Measurements from ENCODE around the gene TMEM109. TPM values are rescaled to one million over a fixed set of nuclear protein-coding genes. Genes with fewer than 3 reads are reported as not detected.
A peak's percentile ranks its signal among the peaks of the same experiment; 100 is the strongest.

Gene TMEM109
- total and polyA plus RNA-seq, 2 of the 13 experiments (the other 11 are each of a cell fraction or from before 2014, with no cell fraction given), result 7.7 to 18.0 TPM

DNA sequence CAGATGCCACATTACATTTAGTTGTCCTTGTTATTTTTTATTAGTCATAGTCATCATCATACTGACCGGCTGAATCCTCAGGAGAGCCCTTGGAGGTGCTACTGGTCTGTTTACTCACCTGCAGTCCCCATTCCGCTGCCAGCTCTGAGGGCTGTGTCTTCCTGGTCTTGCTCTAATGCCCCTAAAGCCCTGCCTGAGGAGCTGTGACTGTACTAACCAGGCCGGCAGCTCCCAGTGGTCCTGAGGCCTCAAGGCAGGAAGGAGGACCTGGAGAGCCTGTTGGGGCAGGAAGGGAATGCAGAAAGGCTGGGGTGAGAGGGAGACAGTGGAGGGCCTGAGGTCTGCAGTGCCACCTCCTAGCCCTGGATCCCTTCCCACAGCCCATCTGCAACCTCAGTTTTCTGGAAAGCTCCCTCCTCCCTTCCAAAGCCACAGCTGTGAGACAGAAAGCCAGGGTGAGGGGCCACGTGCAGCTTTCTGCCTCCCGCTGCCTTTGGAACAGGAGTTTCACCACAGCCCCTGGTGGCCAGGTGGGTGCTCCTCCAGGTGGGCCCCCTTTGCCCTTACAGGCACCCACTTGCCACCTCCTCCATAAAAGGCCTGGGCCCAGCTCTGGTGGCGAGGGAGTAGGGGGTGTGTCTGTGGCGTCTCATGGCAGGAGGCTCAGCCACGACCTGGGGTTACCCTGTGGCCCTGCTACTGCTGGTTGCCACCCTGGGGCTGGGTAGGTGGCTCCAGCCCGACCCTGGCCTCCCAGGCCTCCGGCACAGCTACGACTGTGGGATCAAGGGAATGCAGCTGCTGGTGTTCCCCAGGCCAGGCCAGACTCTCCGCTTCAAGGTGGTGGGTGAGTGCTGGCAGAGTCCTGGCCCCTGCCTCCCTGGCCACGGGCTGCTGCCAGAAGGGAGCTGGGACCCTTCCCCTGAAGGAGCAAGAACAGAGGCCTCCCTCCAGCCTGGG lies 46.8 kb upstream of the TMEM109 start, which contains the start of gene ZP1:
Gene ZP1, plus strand, starts transcription at position 632 of the 960 bp plus-strand sequence. Its CDS starts 20 bp downstream, at position 652.
- ChIA-PET CTCF (ENCODE audit: low intra/inter-chr PET ratio, low total read pairs) (no interaction called here), POLR2A (no interaction called here)
- BruUV-seq (replicated peaks), result no TSS peak
- in situ Hi-C loops (cut with HindIII; ENCODE audit: extremely low pct_ligation_motif_present, low pct_unique_long_range_greater_than_20kb), result no loop called here
- Histone ChIP-seq H3K9ac (ENCODE audit: insufficient read depth, low read depth, low read length) (no peak within 1 kb of the TSS), H3K4me1 (ENCODE audit: insufficient read depth, low read length) (peaks cover 28% of the 10 kb centered on the region), H3K79me2 (ENCODE audit: insufficient read depth, low read length) (no peaks in the 10 kb centered on the region), H4K20me1 (ENCODE audit: insufficient read depth, low read length) (no peaks in the 10 kb centered on the region), H3K27ac (ENCODE audit: extremely low read length, insufficient read depth, low read length) (no peak within 1 kb of the TSS), H3K9me3 (ENCODE audit: low read length) (no peaks in the 10 kb centered on the region), H3K27me3 (ENCODE audit: control insufficient read depth in 1 of 2, insufficient read depth in 2 of 2, low read length in 2 of 2) (peaks cover 0 to 14% of the 10 kb centered on the region in 2 experiments; a peak in 2 of 5 replicates), H3K4me3 (replicated peaks in 1 of 3; ENCODE audit: insufficient read depth in 1 of 3, low read depth in 2 of 3, low read length in 3 of 3) (no peak within 1 kb of the TSS; a peak in 1 of 6 replicates), H3K36me3 (replicated peaks in 1 of 2; ENCODE audit: control insufficient read depth in 1 of 2, insufficient read depth in 2 of 2, low read length in 2 of 2) (no peaks in the 10 kb centered on the region), H2AFZ (ENCODE audit: low read length) (no peak within 1 kb of the TSS), H3K4me2 (ENCODE audit: low read depth, low read length) (peak within 1 kb of the TSS; percentile 25; the same call in 1 of the 2 replicates)
- intact Hi-C loops (cut with micrococcal nuclease; ENCODE audit: unreplicated experiment), result no loop called here
- FAIRE-seq, result no peak
- TF ChIP-seq ZNF180 (CRISPR knock-in tag; IDR thresholded peaks at IDR 0.05; ENCODE audit: borderline replicate concordance, low read depth) (no peak), ZNF225 (CRISPR knock-in tag; IDR thresholded peaks at IDR 0.05) (0 out of 2 replicates have a peak, but pooled peaks have one; percentile 50), ZFX (CRISPR knock-in tag; IDR thresholded peaks at IDR 0.05; ENCODE audit: low read depth) (peak; percentile 37; the same call in 1 of the 2 replicates), ZNF230 (CRISPR knock-in tag; IDR thresholded peaks at IDR 0.05) (0 out of 2 replicates have a peak, but pooled peaks have one; percentile 39), ZMYM2 (CRISPR knock-in tag; IDR thresholded peaks at IDR 0.05) (no peak), SALL1 (CRISPR knock-in tag; IDR thresholded peaks at IDR 0.05) (0 out of 2 replicates have a peak, but pooled peaks have one; percentile 12), FOXK2 (IDR thresholded peaks at IDR 0.05) (no peak), MBD4 (IDR thresholded peaks at IDR 0.05; ENCODE audit: borderline replicate concordance, low read length) (no peak), ZNF263 (CRISPR knock-in tag; IDR thresholded peaks at IDR 0.05) (0 out of 2 replicates have a peak, but pooled peaks have one; percentile 18)
- TF ChIP-seq, protein P1, sequence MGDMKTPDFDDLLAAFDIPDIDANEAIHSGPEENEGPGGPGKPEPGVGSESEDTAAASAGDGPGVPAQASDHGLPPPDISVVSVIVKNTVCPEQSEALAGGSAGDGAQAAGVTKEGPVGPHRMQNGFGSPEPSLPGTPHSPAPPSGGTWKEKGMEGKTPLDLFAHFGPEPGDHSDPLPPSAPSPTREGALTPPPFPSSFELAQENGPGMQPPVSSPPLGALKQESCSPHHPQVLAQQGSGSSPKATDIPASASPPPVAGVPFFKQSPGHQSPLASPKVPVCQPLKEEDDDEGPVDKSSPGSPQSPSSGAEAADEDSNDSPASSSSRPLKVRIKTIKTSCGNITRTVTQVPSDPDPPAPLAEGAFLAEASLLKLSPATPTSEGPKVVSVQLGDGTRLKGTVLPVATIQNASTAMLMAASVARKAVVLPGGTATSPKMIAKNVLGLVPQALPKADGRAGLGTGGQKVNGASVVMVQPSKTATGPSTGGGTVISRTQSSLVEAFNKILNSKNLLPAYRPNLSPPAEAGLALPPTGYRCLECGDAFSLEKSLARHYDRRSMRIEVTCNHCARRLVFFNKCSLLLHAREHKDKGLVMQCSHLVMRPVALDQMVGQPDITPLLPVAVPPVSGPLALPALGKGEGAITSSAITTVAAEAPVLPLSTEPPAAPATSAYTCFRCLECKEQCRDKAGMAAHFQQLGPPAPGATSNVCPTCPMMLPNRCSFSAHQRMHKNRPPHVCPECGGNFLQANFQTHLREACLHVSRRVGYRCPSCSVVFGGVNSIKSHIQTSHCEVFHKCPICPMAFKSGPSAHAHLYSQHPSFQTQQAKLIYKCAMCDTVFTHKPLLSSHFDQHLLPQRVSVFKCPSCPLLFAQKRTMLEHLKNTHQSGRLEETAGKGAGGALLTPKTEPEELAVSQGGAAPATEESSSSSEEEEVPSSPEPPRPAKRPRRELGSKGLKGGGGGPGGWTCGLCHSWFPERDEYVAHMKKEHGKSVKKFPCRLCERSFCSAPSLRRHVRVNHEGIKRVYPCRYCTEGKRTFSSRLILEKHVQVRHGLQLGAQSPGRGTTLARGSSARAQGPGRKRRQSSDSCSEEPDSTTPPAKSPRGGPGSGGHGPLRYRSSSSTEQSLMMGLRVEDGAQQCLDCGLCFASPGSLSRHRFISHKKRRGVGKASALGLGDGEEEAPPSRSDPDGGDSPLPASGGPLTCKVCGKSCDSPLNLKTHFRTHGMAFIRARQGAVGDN (CRISPR knock-in tag; IDR thresholded peaks at IDR 0.05), result peak; percentile 50
- peak; percentile 57 for ATAC-seq
- WGBS (ENCODE audit: low lambda C conversion rate), result 6% methylated on average over 5 of the region's 13 CpGs
- DNase-seq (ENCODE audit: low spot score), result no peak
